ENCODE measurements around the gene PTPRN2. TPM values are rescaled to one million over a fixed set of nuclear protein-coding genes. Genes with fewer than 3 reads are reported as not detected.

Gene PTPRN2
- total and polyA plus RNA-seq, 2 of the 8 experiments (the other 6 are each of a cell fraction or from before 2014, with no cell fraction given) = 2.6 to 4.5 TPM

GRCh38 chr7:158094046-158094445 is 493.6 kb downstream of the PTPRN2 start:
- H3K79me1 ChIP-seq (ENCODE audit: low read depth, low read length) = no peaks in the 10 kb centered on the region
- DNase-seq (ENCODE audit: low read depth in 1 of 2, low spot score in 2 of 2) (peak in 1 of 2 experiments; percentile 16), FAIRE-seq (no peak)
- H3K14ac ChIP-seq (ENCODE audit: insufficient read length) = no peak overlapping the region
- H3K23ac ChIP-seq (ENCODE audit: insufficient read length) = no peak overlapping the region
- no peak overlapping the region for H3K4ac ChIP-seq (replicated peaks; ENCODE audit: insufficient read length, low read depth, low read length)
- H3K79me2 ChIP-seq (ENCODE audit: control insufficient read depth in 1 of 2, insufficient read depth in 2 of 2, low read length in 2 of 2) = no peaks in the 10 kb centered on the region
- 98% methylated on average over 9 of the region's 10 CpGs; no CpG with 5 or more reads in 1 of the 2 experiments for WGBS, 2 experiments (ENCODE audit: extremely low coverage in 1 of 2, insufficient coverage in 1 of 2, insufficient read length in 1 of 2, insufficient replicate concordance in 2 of 2, low coverage in 1 of 2, low lambda C conversion rate in 2 of 2, missing lambda C conversion rate in 1 of 2)
- no peak overlapping the region for H3K4me2 ChIP-seq (ENCODE audit: insufficient read depth in 1 of 2, low read depth in 2 of 2, low read length in 2 of 2)
- no peak overlapping the region for H2BK12ac ChIP-seq (ENCODE audit: low read depth, low read length)
- H3K27me3 ChIP-seq (replicated peaks in 1 of 4; ENCODE audit: control insufficient read depth in 3 of 4, extremely low read depth in 1 of 4, insufficient read depth in 3 of 4, low read length in 3 of 4) = peaks cover 0 to 1% (median 0%) of the 10 kb centered on the region in 4 experiments; a peak in 1 of 7 replicates
- H4K5ac ChIP-seq (ENCODE audit: insufficient read length, low read depth, low read length) = no peak overlapping the region
- H3K4me1 ChIP-seq (replicated peaks in 1 of 4; ENCODE audit: control insufficient read depth in 3 of 4, insufficient read depth in 4 of 4, low read length in 3 of 4) = peaks cover 0 to 3% (median under 1%) of the 10 kb centered on the region in 4 experiments; a peak in 1 of 7 replicates
- H2BK120ac ChIP-seq (replicated peaks; ENCODE audit: low read depth, low read length) = no peak overlapping the region
- no peak overlapping the region for H4K8ac ChIP-seq (ENCODE audit: extremely low read depth, insufficient read depth, low read length)
- no peak overlapping the region for H2BK5ac ChIP-seq (ENCODE audit: low read depth, low read length)
- POLR2A ChIA-PET (ENCODE audit: partially characterized antibody) = no interaction called here
- no peak overlapping the region for H2AK5ac ChIP-seq (ENCODE audit: low read depth, low read length)
- H2AFZ ChIP-seq (ENCODE audit: low read length) = no peak overlapping the region
- CTCF ChIA-PET (ENCODE audit: partially characterized antibody) = interaction anchor here (1.1 to 1.2 kb wide), 2 partner anchors 12 to 19 kb away, joined by 3 read pairs; no protein-coding TSS in a partner anchor
- H3K9ac ChIP-seq (replicated peaks in 1 of 4; ENCODE audit: extremely low read depth in 1 of 4, low read depth in 3 of 4, low read length in 3 of 4) = no peak overlapping the region
- H3K9me3 ChIP-seq (ENCODE audit: insufficient read depth in 2 of 2, low read depth in 1 of 2, low read length in 1 of 2) = peaks cover 0 to 17% of the 10 kb centered on the region in 2 experiments; a peak in 1 of 4 replicates
- peaks cover 5% of the 10 kb centered on the region; the same call in 1 of the 2 replicates for H3K23me2 ChIP-seq (ENCODE audit: low read depth, low read length)
- H2BK20ac ChIP-seq (ENCODE audit: low read length) = no peak overlapping the region
- H3K56ac ChIP-seq (replicated peaks; ENCODE audit: insufficient read length, low read depth, low read length) = no peak overlapping the region
- no peak overlapping the region for H2BK15ac ChIP-seq (ENCODE audit: low read length)
- no peak overlapping the region for H3K4me3 ChIP-seq (ENCODE audit: extremely low read depth in 1 of 4, insufficient read depth in 2 of 4, low read depth in 3 of 4, low read length in 4 of 4)
- H3K36me3 ChIP-seq (ENCODE audit: control insufficient read depth in 2 of 4, insufficient read depth in 4 of 4, low read length in 3 of 4) = no peaks in the 10 kb centered on the region
- H3K27ac ChIP-seq (ENCODE audit: low read depth, low read length) = no peak overlapping the region
- no peaks in the 10 kb centered on the region for H4K20me1 ChIP-seq (replicated peaks in 1 of 2; ENCODE audit: control insufficient read depth in 1 of 2, insufficient read depth in 2 of 2, low read length in 2 of 2)
- no peak overlapping the region for H3K18ac ChIP-seq (ENCODE audit: extremely low read depth, low read length)
- no peak overlapping the region for H4K91ac ChIP-seq (replicated peaks; ENCODE audit: insufficient read length, low read length)
- no peak for TF ChIP-seq HDAC2 (IDR thresholded peaks at IDR 0.05; ENCODE audit: borderline replicate concordance in 1 of 2, low read depth in 2 of 2, low read length in 2 of 2)
- TF ChIP-seq KDM5A (IDR thresholded peaks at IDR 0.05; ENCODE audit: low read length) = no peak
- TF ChIP-seq TEAD4 (IDR thresholded peaks at IDR 0.05; ENCODE audit: low read depth, low read length) = no peak
- TF ChIP-seq MAFK (IDR thresholded peaks at IDR 0.05; ENCODE audit: low read depth, low read length) = no peak
- no peak for TF ChIP-seq CHD1 (IDR thresholded peaks at IDR 0.05; ENCODE audit: low read depth, low read length)
- TF ChIP-seq SIX5 (IDR thresholded peaks at IDR 0.05; ENCODE audit: low read depth, low read length) = no peak

Data from H1 (cell line).